ENCODE results near the gene ISY1.

- TF ChIP-seq EZH2 (IDR thresholded peaks at IDR 0.05; ENCODE audit: borderline replicate concordance, low read length) (no peak), CTCF (IDR thresholded peaks at IDR 0.05; ENCODE audit: low read length) (no peak)
These were observed 40.4 kb downstream of the ISY1 start for GRCh38 chr3:129120254-129121004.
